ENCODE measurements around the gene VASN.

- TF ChIP-seq CTCF (IDR thresholded peaks at IDR 0.05), result no peak
- no peak for TF ChIP-seq POLR2A (IDR thresholded peaks at IDR 0.05)
Measured at GRCh38 chr16:4332623-4333307, 38.9 kb upstream of the VASN start.
